RWPE1 (cell line): ENCODE data around the gene ALG5.

Experiments
- CTCF ChIA-PET: fragments of 350-600 bp; sonication (Branson Sonifier 250); formaldehyde crosslinking; extraction: SDS; loops from one replicate; lab custom pipeline; 2021; lab: Yijun Ruan, JAX
- POLR2A ChIA-PET: fragments of 400-600 bp; formaldehyde crosslinking; extraction: SDS; loops from one replicate; lab custom pipeline; 2020; ENCODE audit warnings: antibody characterized with exemption; ENCODE audit not compliant: low non-redundant PET; lab: Yijun Ruan, JAX
- DNase-seq: peaks from one replicate; pipeline ENCODE4 v3.0.0; 2012; ENCODE audit warnings: low spot score
- H3K27ac ChIP-seq: fragments of 450-650 bp; 2 replicates; pipeline ENCODE4 v1.5.1; 2017
- TF ChIP-seq, protein P1 (sequence below): fragments of 450-650 bp; conservative IDR thresholded peaks from 2 replicates; pipeline ENCODE4 v1.5.1; 2017; ENCODE audit warnings: low read depth, mild to moderate bottlenecking

ALG5 gene

DNA sequence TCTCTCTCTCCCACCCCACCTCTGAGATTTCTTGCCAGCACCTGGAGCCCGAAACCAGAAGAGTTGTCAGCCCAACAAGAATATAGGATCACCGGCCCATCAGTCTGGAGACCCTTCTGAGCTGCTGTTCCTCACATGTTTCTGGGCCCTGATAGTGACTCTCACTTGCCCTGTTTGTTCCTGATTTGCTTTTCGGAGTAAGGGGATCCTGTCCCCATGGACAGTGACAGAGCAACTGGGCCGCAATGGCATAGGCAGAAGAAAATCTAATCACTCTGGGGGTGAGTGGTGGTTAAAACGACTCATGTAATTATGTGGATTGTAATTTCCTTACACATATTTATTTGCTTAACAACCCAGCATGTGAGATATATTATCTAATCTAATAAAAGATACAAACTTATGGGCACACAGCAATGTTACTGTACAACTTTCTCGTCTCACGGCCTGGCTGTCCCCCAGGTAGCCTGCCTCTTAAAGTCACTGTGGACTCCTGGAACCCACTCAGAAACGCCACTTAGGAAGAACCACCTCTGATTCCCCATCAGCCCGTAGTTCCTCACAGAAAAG, 78.4 kb downstream of the ALG5 start:
- no peak overlapping the region for H3K27ac ChIP-seq
- TF ChIP-seq, protein P1, sequence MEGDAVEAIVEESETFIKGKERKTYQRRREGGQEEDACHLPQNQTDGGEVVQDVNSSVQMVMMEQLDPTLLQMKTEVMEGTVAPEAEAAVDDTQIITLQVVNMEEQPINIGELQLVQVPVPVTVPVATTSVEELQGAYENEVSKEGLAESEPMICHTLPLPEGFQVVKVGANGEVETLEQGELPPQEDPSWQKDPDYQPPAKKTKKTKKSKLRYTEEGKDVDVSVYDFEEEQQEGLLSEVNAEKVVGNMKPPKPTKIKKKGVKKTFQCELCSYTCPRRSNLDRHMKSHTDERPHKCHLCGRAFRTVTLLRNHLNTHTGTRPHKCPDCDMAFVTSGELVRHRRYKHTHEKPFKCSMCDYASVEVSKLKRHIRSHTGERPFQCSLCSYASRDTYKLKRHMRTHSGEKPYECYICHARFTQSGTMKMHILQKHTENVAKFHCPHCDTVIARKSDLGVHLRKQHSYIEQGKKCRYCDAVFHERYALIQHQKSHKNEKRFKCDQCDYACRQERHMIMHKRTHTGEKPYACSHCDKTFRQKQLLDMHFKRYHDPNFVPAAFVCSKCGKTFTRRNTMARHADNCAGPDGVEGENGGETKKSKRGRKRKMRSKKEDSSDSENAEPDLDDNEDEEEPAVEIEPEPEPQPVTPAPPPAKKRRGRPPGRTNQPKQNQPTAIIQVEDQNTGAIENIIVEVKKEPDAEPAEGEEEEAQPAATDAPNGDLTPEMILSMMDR, result no peak
- ChIA-PET POLR2A (no interaction called here), CTCF (no interaction called here)
- no peak for DNase-seq

DNA sequence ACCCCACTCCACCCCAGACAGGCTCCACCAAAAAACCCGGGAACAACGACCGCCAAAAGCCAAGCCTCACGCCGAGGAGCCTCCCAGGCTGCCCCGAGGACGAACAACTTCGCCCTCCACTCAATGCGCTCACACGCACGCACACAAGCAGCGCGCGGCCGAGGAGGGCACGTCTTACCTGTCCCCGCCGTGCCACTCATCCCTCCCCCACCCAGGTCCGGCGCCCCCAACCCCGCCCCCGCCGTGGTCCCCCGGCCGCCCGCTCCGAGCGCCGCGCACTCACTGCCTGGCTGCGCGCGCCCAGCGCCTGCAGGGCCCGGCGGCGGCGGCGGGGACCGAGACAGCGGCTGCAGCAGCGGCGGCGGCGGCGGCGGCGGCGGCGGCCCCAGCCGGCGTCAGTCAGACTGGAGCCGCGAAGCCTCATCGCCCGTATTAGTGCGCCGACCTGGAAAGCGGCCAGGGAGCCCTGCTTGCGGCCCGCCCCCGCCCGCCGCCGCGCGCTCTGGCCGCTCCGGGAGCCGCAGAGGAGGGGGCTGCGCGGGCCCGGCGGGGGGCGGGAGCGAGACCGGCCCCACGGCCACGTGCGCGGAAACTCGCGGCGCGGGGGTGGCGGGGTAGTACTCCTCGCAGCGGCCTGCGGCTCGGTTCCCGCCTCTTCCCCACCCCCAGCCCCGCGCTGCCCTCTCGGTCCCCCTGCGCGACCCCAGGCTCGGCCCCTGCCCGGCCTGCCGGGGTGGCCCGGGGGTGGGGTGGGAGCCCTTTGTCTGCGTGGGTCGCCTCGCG, 79.1 kb downstream of the ALG5 start, which contains the start of gene SMAD9:
Gene SMAD9 (minus strand): TSS at position 406 of the 783 bp plus-strand sequence. CDS start 40,549 bp downstream, outside the sequence.
- H3K27ac ChIP-seq, result no peak within 1 kb of the TSS
- TF ChIP-seq, protein P1, result no peak
- POLR2A ChIA-PET, result no interaction called here
- DNase-seq, result peak; percentile 48
- CTCF ChIA-PET, result no interaction called here

DNA sequence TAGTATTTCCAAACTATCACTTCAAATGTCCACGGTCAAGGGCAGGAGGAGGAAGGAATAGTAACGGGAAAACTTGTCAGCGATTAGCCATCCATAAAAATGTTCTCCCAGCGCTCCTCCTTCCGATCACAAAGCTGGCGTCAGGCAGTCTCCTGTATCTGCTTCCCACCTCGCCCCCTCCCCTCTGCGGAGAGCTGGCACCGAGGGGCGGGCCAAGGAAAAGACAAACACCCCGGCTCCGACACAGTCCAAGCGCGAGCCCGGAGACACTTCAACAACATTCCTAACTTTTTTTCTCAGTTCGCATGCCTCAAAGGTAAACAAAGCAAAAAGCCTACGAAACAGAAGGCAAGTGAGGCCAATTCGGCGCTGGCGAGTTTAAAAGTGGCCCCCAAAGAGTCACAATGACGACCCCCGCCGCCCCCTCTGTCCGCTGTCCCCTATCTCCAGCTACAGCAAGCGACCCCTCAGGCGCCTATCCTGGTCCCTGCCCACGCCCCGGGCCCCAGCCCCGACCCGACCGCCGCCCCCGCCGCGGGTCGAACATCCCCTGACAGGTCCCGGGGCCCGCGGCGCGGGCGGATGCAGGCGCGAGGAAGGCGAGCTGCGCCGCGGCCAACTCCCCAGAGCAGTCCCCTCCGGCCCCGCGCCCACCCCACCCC, 79.8 kb downstream of the ALG5 start:
- POLR2A ChIA-PET, result no interaction called here
- H3K27ac ChIP-seq, result no peak overlapping the region
- DNase-seq, result peak; percentile 22
- CTCF ChIA-PET, result no interaction called here
- TF ChIP-seq, protein P1, result no peak

DNA sequence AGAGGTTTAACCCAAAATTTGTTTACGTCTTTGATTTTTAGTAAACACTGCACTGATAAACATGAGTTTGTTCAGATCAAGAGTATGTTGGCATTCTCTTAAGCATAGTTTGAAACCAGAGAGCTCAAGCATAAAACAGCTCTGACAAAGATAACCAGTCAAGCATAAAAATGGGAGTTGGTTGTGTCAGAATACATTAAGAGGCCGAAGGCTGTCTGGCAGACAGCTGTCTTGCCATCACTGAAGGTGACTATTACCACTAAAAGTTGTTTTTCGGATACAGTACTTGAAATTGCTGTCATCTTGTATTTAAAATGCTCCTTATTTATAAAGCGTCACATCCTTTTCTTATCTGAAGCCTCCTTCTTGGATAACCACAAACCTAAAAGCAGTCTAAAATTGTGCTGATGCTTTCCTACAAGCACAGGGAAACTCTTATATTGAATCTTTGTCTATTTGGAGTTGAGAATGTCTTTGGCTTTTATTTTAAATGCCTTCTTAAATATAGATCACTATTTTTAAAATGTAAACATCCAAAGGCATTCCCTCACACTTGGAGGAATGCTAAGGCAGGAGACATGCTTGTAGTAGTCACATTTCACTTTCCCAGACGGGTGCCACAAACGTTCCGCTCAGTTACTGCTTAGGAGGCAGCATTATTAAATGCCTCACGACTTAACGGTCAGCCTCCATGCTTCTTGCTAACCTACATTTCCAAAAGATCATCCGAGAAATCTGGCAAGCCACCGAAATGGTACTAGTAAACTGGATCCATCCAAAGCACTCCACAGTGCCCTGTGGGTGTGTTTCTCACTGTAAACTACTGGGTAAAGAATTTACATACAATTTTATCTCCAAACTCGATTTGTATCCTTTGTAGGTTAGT, 80.7 kb downstream of the ALG5 start:
- no peak for DNase-seq
- POLR2A ChIA-PET, result no interaction called here
- CTCF ChIA-PET, result no interaction called here
- TF ChIP-seq, protein P1, result no peak
- H3K27ac ChIP-seq, result no peak overlapping the region

DNA sequence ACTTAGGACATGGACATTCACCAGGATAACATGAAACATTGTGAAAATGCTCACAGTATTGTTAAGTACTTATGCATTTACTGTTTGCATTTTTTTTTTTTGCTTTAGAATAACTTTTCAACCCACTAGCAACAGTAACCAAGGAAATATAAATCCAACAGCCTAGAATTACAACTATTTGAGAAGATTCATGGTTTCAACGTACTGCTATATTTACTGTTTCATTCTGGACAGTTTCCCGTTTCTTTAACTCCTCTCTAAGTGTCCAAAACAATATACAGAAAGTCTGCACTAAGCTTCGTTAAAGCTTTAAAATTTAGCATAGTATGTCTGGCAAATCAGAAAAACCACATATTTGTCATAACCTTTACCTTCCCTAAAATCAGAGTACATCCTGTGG, 81.8 kb downstream of the ALG5 start:
- TF ChIP-seq, protein P1, result no peak
- no peak overlapping the region for H3K27ac ChIP-seq
- POLR2A ChIA-PET, result no interaction called here
- no peak for DNase-seq
- CTCF ChIA-PET, result no interaction called here
